Activated CD4-positive, alpha-beta T cell treated with anti-CD3 and anti-CD28 coated beads, Interleukin-2, amount 10 ng/mL, durations not matched to agents 7 days and 5 days (primary cell): ENCODE results near the gene GDF11. TPM values are rescaled to one million over a fixed set of nuclear protein-coding genes. Genes with fewer than 3 reads are reported as not detected.

Experiments used
- CTCF ChIA-PET: fragments of 350-600 bp; sonication (Branson Sonifier 250); formaldehyde crosslinking; loops from one replicate; lab custom pipeline; 2021; ENCODE audit warnings: antibody characterized with exemption; lab: Charles Lee
- POLR2A ChIA-PET: fragments of 350-600 bp; sonication (Branson Sonifier 250); formaldehyde crosslinking; loops from one replicate; lab custom pipeline; 2021; ENCODE audit warnings: antibody characterized with exemption; lab: Charles Lee
- DNase-seq: peaks from one replicate; pipeline ENCODE4 v3.0.0-alpha.2; 2020
- H3K27ac Mint-ChIP-seq: one replicate; pipeline ENCODE4 v1.8.0; 2021; ENCODE audit warnings: mild to moderate bottlenecking, moderate library complexity, mixed read lengths
- H3K27me3 Mint-ChIP-seq: one replicate; pipeline ENCODE4 v1.8.0; 2021; ENCODE audit warnings: mixed read lengths
- H3K36me3 Mint-ChIP-seq: one replicate; pipeline ENCODE4 v1.8.0; 2021; ENCODE audit warnings: low read depth, mixed read lengths
- H3K4me1 Mint-ChIP-seq: one replicate; pipeline ENCODE4 v1.8.0; 2021; ENCODE audit warnings: mixed read lengths
- H3K4me3 Mint-ChIP-seq: one replicate; pipeline ENCODE4 v1.8.0; 2021; ENCODE audit warnings: mild to moderate bottlenecking, moderate library complexity, mixed read lengths
- H3K9me3 Mint-ChIP-seq: one replicate; pipeline ENCODE4 v1.8.0; 2021; ENCODE audit warnings: mixed read lengths
- total RNA-seq, 2 experiments: library from RNA; stranded (reverse); gene quantifications; one replicate each; pipeline ENCODE4 v1.2.3, GENCODE V29; 2021

GDF11 gene
- total RNA-seq, 2 experiments from 2014 or later: 9.7 to 10.4 TPM

DNA sequence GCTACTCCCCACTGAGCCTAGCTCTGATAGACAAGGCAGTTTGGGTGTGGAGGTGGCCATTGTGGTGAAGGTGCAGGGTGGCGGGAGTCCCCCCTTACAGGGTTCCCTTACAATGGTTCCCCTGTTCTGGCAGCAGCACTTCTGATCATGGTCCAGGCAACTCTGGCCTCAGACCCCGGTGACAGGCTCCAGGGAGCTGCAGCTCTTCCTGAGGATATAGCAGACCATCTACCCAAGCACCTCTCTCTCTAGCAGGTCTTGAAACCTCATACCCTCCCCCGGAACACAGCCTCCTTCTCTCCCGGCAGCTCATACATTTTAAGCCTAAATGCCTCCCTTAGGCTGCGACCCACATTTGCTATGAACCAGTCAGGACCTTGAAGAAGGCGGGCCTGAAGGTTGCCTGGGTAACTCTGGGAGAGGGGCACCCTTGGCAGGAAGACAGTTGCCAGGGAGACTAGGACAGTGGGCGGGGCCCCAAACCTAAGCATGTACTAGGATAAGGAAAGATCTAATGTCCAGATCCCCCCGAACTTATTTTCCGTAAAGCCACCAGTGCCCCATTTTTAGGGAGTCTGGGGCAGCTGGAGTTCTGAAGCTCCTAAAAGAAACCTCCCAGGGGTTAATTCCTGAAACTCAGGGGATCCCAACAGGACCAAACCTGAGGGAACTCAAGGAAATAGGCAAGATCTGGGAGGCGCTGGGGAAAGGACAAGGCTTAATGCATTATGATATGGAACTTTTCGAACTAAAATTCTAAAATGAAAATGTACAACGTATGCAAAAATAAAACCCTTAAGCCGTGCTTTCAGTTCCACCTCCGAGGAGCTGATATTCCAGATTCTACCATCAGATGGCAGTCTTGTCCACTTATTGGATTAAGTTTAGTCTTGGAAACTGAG is 4.5 kb upstream of the GDF11 start:
- H3K4me3 Mint-ChIP-seq: peak overlapping the region; percentile 87
- H3K4me1 Mint-ChIP-seq: peaks cover 43% of the 10 kb centered on the region
- CTCF ChIA-PET: interaction anchor here (0.6 to 8.2 kb wide), 43 partner anchors 8 to 495 kb away, joined by 3 to 75 read pairs (median 4); partner anchors contain the start of genes BLOC1S1, CD63, DGKA and DNAJC14
- peaks cover 11% of the 10 kb centered on the region for H3K27me3 Mint-ChIP-seq
- POLR2A ChIA-PET: interaction anchor here (0.5 to 1.8 kb wide), 2 partner anchors 236 to 262 kb away, joined by 3 to 4 read pairs; partner anchors contain the start of gene RAB5B
- H3K27ac Mint-ChIP-seq: peak overlapping the region; percentile 86
- H3K9me3 Mint-ChIP-seq: no peaks in the 10 kb centered on the region
- H3K36me3 Mint-ChIP-seq: no peaks in the 10 kb centered on the region
- DNase-seq: peak; percentile 90

DNA sequence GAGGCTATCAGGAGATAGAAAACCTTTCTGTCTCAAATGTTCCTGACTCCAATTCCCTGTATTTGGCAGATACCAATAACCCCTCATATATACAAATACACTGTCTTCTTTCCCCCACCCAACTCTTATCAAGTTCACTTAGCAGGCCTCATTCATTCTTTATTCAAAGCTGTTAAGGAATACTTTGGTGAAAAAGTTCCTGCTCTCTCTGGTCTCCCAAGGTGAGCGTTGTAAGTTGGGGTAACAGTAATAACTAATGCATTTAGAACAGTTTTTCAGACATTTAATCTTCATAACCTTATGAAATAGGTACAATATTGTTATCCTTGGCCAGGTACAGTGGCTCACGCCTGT is 3.9 kb upstream of the GDF11 start:
- H3K4me3 Mint-ChIP-seq: peak overlapping the region; percentile 87
- H3K27ac Mint-ChIP-seq: peak overlapping the region; percentile 86
- H3K27me3 Mint-ChIP-seq: peaks cover 11% of the 10 kb centered on the region
- no peak for DNase-seq
- POLR2A ChIA-PET: interaction anchor here (0.5 to 1.8 kb wide), 2 partner anchors 235 to 261 kb away, joined by 3 to 4 read pairs; partner anchors contain the start of gene RAB5B
- CTCF ChIA-PET: interaction anchor here (0.6 to 8.2 kb wide), 38 partner anchors 9 to 494 kb away, joined by 3 to 75 read pairs (median 4); partner anchors contain the start of genes BLOC1S1, CD63, DGKA and DNAJC14
- no peaks in the 10 kb centered on the region for H3K9me3 Mint-ChIP-seq
- H3K36me3 Mint-ChIP-seq: no peaks in the 10 kb centered on the region
- H3K4me1 Mint-ChIP-seq: peaks cover 45% of the 10 kb centered on the region

DNA sequence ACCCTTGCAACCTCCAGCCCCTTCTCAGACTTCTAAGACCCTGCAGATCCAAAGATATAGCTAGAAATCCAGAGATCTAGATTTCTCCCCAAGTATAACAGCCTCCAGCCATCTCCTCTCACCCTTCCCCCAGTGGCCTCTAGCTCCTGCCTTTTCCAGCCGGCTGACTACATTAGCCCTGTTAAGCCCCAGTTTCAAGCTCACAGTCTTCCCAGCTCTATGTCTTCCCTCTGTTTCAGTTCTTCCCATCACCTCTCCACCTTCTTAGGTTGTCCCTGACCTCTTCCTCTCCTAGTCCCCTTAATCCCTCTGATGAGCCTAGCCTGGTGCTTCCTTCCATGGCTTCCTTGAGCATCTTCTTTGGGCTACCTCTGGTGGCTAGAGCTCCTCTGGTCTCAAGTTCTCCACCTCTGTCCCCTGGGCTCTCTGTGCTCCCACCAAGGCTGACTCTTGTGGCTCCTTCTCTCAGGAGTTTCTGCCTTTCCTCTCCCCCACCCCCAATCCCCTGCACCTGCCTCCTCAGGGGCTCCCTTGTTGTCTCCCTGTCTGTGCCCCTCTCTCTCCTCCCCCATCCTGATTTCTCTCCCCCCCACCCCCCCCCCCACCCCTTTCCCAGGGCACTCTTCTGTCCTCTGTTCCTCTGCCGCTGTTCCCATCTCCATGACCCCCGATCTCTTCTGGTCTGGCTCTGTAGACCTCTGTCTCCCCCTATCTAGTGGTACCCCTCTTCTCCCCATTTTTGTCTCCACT is 816 bp upstream of the GDF11 start:
- no peaks in the 10 kb centered on the region for H3K36me3 Mint-ChIP-seq

DNA sequence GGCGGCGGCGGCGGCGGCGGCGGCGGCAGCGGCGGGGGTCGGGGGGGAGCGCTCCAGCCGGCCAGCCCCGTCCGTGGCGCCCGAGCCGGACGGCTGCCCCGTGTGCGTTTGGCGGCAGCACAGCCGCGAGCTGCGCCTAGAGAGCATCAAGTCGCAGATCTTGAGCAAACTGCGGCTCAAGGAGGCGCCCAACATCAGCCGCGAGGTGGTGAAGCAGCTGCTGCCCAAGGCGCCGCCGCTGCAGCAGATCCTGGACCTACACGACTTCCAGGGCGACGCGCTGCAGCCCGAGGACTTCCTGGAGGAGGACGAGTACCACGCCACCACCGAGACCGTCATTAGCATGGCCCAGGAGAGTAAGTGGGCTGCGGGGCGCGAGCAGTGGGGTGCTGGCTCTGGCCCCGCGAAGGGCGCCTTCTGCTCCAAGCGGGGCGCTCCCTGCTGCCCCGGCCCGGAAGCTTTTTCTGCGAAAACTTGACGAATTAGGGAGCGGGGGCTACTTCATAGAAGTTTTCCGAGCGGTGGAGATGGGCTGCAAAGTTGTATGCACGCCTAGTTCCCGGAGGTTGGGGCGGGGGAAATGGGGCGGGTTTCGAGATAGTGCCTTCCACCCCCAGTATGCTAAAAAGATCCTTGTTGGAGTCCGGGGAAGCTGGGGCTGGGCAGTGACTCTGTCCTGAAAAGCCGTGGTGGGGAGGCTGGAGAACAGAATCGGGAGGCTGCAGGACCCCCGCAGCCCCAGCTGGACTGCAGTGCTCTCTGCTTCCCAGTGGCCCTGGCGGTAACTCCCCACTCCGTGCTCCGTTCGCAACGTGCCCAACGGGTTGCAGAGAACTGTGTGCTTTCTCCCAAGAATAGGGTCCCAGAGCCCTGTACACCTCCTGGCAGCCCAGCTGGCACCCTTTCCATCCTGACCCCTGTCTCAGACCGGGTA is 751 bp downstream of the GDF11 start:
- Mint-ChIP-seq H3K36me3 (no peaks in the 10 kb centered on the region), H3K9me3 (no peaks in the 10 kb centered on the region), H3K4me3 (peak overlapping the region; percentile 87), H3K27me3 (peaks cover 11% of the 10 kb centered on the region), H3K4me1 (peaks cover 42% of the 10 kb centered on the region), H3K27ac (peak overlapping the region; percentile 78)
- POLR2A ChIA-PET: interaction anchor here (0.6 to 0.8 kb wide), 2 partner anchors 13 to 74 kb away, joined by 3 read pairs; partner anchors contain the start of genes ORMDL2 and SARNP
- CTCF ChIA-PET: interaction anchor here (0.8 to 2.3 kb wide), 12 partner anchors 8 to 446 kb away, joined by 3 to 8 read pairs (median 3); partner anchors contain the start of gene SMARCC2
- peak; percentile 58 for DNase-seq

More for the DNA sequence above, 816 bp upstream of the GDF11 start:
- H3K9me3 Mint-ChIP-seq: no peaks in the 10 kb centered on the region
- no peak for DNase-seq
- H3K27me3 Mint-ChIP-seq: peaks cover 11% of the 10 kb centered on the region
- POLR2A ChIA-PET: no interaction called here
- H3K4me3 Mint-ChIP-seq: peak overlapping the region; percentile 77
- CTCF ChIA-PET: interaction anchor here (1.3 to 8.2 kb wide), 3 partner anchors 11 to 199 kb away, joined by 3 to 75 read pairs (median 4); partner anchors contain the start of genes BLOC1S1 and RDH5
- H3K27ac Mint-ChIP-seq: peak overlapping the region; percentile 54
- peaks cover 55% of the 10 kb centered on the region for H3K4me1 Mint-ChIP-seq

DNA sequence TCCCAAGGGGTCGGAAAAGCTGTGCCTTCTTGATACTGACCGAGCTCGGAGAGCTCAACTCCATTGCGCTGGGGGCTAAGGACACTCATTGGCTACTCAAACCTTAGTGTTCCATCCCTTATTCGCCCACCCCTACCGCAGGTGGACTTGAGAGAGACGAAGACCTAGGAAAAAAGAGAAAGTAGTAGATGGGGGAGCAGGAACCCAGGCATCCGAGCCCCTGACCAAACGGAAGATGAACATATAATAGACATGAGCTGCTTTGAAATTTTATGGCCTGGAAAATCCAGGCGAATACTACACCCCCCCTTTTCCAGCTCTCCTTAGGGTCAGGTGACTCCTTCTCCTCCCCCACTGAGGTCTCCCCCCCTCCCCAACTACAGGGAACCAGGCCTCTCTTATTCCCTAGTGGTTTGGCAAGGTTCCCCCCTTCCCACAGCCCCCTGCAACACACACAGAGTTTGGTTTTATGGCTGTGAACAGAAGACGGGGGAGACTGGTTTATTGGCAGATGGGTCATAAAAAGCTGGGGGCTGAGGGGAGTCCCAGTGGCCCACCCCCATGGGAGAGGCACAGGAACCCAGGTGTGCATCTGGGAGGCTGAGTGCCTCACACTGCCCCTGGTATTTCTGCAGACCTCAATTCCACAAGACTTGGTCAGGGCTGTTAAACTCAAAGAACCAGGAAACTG is 1.6 kb downstream of the GDF11 start:
- H3K4me3 Mint-ChIP-seq: peak overlapping the region; percentile 87
- peaks cover 38% of the 10 kb centered on the region for H3K4me1 Mint-ChIP-seq
- ChIA-PET CTCF (interaction anchor here (0.8 to 2.3 kb wide), 10 partner anchors 9 to 196 kb away, joined by 3 to 8 read pairs (median 3); no protein-coding TSS in a partner anchor), POLR2A (no interaction called here)
- peaks cover 5% of the 10 kb centered on the region for H3K36me3 Mint-ChIP-seq
- no peaks in the 10 kb centered on the region for H3K9me3 Mint-ChIP-seq
- peak overlapping the region; percentile 78 for H3K27ac Mint-ChIP-seq
- peaks cover 11% of the 10 kb centered on the region for H3K27me3 Mint-ChIP-seq
- DNase-seq: no peak

DNA sequence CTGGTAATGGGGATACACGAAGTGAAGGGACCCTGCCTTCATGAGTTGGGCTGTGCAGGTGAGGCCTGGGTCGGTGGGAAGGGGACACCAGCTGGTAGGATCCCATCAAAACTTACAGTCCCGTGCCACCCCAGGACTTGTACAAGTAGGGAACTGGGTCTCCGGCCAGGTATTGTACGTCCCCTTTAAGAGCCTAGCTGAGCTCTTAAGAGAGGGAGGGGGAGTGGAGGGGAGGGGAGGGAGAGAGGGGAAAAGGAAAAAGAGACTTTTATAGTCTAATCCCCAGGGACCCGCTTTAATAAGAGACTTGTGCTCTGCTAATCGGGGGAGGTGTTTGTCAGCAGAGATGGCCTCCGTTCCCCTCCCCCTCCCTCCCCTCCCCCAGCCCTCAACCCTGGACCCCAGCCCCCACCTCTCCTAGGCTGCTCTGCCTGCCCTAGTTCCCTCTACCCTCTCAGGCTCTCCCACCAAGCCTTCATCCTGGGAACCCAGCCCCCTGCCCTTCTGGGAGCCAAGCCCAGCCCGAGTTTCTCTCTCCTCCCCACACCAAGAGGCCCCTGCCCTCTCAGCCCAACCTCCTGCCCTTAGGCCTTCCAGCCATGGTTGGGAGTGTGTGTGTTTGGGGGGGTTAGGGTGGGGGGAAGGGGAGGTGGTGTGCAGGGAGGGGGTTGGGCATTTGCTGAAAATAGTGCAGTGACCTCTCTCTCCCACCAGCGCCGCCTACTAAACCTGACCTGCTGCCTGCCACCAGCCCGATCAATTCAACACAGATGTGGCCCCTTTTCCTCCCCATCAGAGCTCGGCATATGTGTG is 2.6 kb downstream of the GDF11 start:
- no peak for DNase-seq
- Mint-ChIP-seq H3K27me3 (peaks cover 11% of the 10 kb centered on the region), H3K27ac (no peak overlapping the region), H3K4me3 (peak overlapping the region; percentile 87), H3K4me1 (peaks cover 37% of the 10 kb centered on the region), H3K9me3 (no peaks in the 10 kb centered on the region), H3K36me3 (peaks cover 8% of the 10 kb centered on the region)
- CTCF ChIA-PET: interaction anchor here (1.1 to 2.3 kb wide), 6 partner anchors 8 to 195 kb away, joined by 3 to 8 read pairs (median 4); no protein-coding TSS in a partner anchor
- POLR2A ChIA-PET: no interaction called here

DNA sequence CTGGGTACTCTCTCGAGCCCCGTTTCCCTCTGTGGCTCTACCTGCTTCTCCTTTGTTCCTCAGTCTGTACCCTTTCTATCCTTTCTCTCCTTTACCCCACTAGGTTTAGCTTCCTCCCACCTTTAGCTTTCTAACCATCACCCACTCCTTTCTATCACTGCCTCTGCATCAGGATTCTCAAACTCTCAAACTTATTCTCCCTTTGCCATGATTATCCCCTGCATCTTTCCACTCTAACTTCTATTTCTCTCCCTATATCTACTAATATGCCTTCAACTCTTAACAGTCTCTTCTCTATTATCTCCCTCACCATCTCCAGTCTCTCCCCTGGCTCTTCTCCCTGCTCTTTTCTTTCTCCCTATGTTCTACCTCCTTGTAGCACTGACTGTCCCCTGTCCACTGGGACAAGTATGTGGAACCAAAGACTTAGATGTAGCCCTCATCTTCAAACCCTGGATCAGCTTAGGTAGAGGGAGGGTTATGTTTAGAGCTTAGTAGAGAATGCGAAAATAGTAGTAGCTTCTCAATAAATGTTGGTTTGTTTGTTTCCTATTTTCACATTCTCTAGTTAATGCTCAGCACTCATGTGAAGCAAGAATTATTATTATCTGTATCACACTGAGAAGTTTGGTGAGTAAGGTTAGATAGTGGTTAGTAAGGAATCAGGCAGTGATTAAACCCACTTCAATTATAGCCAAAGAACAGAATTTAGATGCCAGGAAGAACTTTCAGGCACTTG is 3.4 kb downstream of the GDF11 start:
- no peak for DNase-seq
- Mint-ChIP-seq H3K9me3 (no peaks in the 10 kb centered on the region), H3K36me3 (peaks cover 8% of the 10 kb centered on the region), H3K27ac (peak overlapping the region; percentile 2), H3K4me1 (peaks cover 31% of the 10 kb centered on the region), H3K27me3 (peaks cover 9% of the 10 kb centered on the region), H3K4me3 (no peak overlapping the region)
- ChIA-PET CTCF (interaction anchor here (0.9 to 1.4 kb wide), 7 partner anchors 8 to 193 kb away, joined by 3 to 5 read pairs (median 4); partner anchors contain the start of gene DNAJC14), POLR2A (no interaction called here)

DNA sequence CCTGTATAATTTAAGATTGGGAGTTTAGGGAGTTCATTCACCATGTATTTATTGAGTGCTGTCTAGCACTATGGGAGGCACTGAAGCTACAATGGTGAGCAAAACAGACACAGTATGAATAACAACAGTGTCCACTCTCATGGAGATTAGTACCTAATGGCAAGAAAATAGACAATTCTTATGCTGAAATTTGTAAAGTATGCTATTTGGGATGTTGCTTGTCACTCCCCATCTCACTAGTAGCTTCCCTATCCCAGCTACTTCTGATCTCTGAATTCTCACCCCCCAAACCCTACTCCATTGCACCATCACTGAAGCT is 4.0 kb downstream of the GDF11 start:
- no peak for DNase-seq
- CTCF ChIA-PET: interaction anchor here (0.7 to 2.9 kb wide), 10 partner anchors 8 to 588 kb away, joined by 3 to 29 read pairs (median 4); partner anchors contain the start of gene DNAJC14
- Mint-ChIP-seq H3K4me3 (no peak overlapping the region), H3K9me3 (no peaks in the 10 kb centered on the region), H3K27me3 (peaks cover 7% of the 10 kb centered on the region), H3K36me3 (peaks cover 9% of the 10 kb centered on the region), H3K4me1 (peaks cover 29% of the 10 kb centered on the region), H3K27ac (peak overlapping the region; percentile 2)
- POLR2A ChIA-PET: interaction anchor here (0.6 kb wide), 1 partner anchor 71 kb away, joined by 3 read pairs; the partner anchor contains the start of gene ORMDL2

DNA sequence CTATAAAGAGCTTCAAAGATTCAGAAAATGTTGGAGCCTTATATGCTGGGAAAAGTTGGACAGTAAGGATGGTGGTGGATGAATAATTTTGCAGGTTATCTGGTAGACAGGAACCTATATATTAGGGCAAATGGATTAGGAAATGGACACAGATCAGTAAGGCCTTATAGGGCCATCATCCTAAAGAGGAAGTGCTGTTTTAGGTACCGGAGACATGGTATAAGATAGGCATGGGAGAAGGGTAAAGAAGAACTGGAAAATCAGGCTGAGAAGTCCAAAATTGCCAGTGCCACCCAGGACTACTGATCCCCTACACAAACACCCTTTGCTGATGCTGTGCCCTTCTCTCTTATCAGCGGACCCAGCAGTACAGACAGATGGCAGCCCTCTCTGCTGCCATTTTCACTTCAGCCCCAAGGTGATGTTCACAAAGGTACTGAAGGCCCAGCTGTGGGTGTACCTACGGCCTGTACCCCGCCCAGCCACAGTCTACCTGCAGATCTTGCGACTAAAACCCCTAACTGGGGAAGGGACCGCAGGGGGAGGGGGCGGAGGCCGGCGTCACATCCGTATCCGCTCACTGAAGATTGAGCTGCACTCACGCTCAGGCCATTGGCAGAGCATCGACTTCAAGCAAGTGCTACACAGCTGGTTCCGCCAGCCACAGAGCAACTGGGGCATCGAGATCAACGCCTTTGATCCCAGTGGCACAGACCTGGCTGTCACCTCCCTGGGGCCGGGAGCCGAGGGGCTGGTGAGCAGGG is 5.5 kb downstream of the GDF11 start:
- CTCF ChIA-PET: interaction anchor here (1.0 to 2.9 kb wide), 6 partner anchors 10 to 237 kb away, joined by 3 to 29 read pairs (median 4); no protein-coding TSS in a partner anchor
- no peak overlapping the region for H3K27ac Mint-ChIP-seq

More for the DNA sequence above, 5.5 kb downstream of the GDF11 start:
- POLR2A ChIA-PET: no interaction called here
- no peak overlapping the region for H3K4me3 Mint-ChIP-seq
- H3K27me3 Mint-ChIP-seq: no peaks in the 10 kb centered on the region
- H3K36me3 Mint-ChIP-seq: peaks cover 16% of the 10 kb centered on the region
- peaks cover 21% of the 10 kb centered on the region for H3K4me1 Mint-ChIP-seq
- no peak for DNase-seq
- no peaks in the 10 kb centered on the region for H3K9me3 Mint-ChIP-seq
